Measurements from ENCODE around the gene ARL4A. TPM values are rescaled to one million over a fixed set of nuclear protein-coding genes. Genes with fewer than 3 reads are reported as not detected.

The ARL4A gene
- total and polyA plus RNA-seq, 9 of the 15 experiments (the other 6 are each of a cell fraction or from before 2014, with no cell fraction given) = 118 to 688 (median 172) TPM

- TF ChIP-seq STAT5A (IDR thresholded peaks at IDR 0.05; ENCODE audit: borderline replicate concordance, low read length) (no peak), MAX (CRISPR knock-in tag; IDR thresholded peaks at IDR 0.05) (peak; percentile 64), CEBPG (CRISPR knock-in tag; IDR thresholded peaks at IDR 0.05) (peak; percentile 46; the same call in 1 of the 2 replicates), CEBPG (tag; conservative IDR thresholded peaks at IDR 0.05 in 1 of 2, IDR thresholded peaks at IDR 0.05 in 1 of 2) (no peak), ETS1 (conservative IDR thresholded peaks at IDR 0.05; ENCODE audit: control insufficient read depth, low read depth, low read length) (no peak), HMGXB4 (CRISPR knock-in tag; IDR thresholded peaks at IDR 0.05) (0 out of 2 replicates have a peak, but pooled peaks have one; percentile 17), ZNF740 (CRISPR knock-in tag; IDR thresholded peaks at IDR 0.05) (no peak), ZNF740 (tag; IDR thresholded peaks at IDR 0.05) (no peak), FOXK2 (conservative IDR thresholded peaks at IDR 0.05 in 1 of 2, IDR thresholded peaks at IDR 0.05 in 1 of 2; ENCODE audit: low read depth in 2 of 2) (peak in 1 of 2 experiments; percentile 39; a peak in 1 of 4 replicates), ZNF639 (CRISPR knock-in tag; conservative IDR thresholded peaks at IDR 0.05 in 1 of 2, IDR thresholded peaks at IDR 0.05 in 1 of 2) (no peak; a peak in 2 of 4 replicates), OTX1 (CRISPR knock-in tag; IDR thresholded peaks at IDR 0.05) (no peak), ZNF408 (CRISPR knock-in tag; IDR thresholded peaks at IDR 0.05; ENCODE audit: low read depth) (no peak), HDAC1 (IDR thresholded peaks at IDR 0.05) (peak in 1 of 2 experiments; percentile 62; a peak in 2 of 4 replicates)
Observed at GRCh38 chr7:12686891-12687717, at the start of gene ARL4A (continued).
